Measurements from ENCODE around the gene COMMD9.
"Not testable (repeated sequence)": the region's sequence is repeated elsewhere in the genome, so short reads cannot be mapped to it uniquely, and the experiment has no call there.

COMMD9 gene

DNA sequence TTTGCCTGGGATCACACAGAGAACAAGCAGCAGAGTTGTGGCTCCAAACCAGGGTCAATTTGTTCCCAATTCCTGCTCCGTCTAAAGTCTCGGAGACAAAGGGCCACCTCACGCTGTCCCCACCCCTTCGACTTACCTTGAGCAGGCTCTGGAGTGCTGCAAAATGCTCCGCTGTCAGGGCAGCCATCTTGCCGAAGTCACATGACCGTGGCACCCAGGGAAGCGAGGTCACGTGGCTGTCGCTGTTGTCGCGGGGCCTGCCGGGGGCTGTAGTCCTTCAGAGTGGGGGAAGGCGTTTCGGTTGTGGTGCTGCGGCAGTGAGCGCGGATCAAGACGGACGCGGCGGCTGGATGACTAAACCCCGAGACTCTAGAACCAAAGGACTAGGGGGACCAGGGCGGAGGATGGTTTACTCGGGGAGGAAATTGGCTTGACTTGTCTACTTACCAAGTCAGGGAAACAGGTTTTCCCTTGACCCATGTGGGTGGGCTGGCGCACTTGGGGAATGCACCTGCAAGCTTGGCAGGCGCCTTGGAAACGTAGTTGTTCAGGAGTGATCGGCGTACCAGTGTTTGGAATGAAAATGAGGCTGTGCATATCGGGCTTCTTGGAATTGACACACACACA, at the start of gene COMMD9:
Gene COMMD9, minus strand, starts transcription at position 199 of the 627 bp plus-strand sequence. Its CDS starts 12 bp downstream, at position 187.
- DNase-seq (ENCODE audit: low spot score), result peak; percentile 90
- TF ChIP-seq, protein P1, sequence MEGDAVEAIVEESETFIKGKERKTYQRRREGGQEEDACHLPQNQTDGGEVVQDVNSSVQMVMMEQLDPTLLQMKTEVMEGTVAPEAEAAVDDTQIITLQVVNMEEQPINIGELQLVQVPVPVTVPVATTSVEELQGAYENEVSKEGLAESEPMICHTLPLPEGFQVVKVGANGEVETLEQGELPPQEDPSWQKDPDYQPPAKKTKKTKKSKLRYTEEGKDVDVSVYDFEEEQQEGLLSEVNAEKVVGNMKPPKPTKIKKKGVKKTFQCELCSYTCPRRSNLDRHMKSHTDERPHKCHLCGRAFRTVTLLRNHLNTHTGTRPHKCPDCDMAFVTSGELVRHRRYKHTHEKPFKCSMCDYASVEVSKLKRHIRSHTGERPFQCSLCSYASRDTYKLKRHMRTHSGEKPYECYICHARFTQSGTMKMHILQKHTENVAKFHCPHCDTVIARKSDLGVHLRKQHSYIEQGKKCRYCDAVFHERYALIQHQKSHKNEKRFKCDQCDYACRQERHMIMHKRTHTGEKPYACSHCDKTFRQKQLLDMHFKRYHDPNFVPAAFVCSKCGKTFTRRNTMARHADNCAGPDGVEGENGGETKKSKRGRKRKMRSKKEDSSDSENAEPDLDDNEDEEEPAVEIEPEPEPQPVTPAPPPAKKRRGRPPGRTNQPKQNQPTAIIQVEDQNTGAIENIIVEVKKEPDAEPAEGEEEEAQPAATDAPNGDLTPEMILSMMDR (IDR thresholded peaks at IDR 0.05; ENCODE audit: extremely low read depth, insufficient read depth, missing control alignments), result no peak
- in situ Hi-C loops (cut with MboI; ENCODE audit: low pct_unique_long_range_greater_than_20kb, low sequenced_read_pairs, unreplicated experiment), result no loop called here

DNA sequence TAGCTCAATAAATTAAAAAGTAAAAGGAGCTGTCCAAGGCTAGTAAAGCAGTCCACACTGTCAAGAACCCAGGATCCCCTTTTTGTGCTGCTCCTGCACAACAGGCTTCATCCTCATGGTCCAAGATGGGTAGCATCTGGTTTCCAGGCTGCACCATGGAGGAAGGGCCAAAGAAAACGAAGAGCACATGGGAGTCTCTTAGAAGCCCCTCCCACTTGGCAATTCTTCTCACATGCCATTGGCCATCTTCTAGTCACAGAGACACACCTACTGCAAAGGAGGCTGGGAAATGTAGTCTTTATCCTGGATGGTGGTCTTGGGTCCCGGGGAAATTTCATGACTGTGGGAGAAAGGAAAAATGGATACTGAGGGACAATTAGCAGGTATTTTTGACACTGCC, 44.7 kb upstream of the COMMD9 start:
- DNase-seq (ENCODE audit: low spot score), result no peak
- TF ChIP-seq, protein P1 (IDR thresholded peaks at IDR 0.05; ENCODE audit: extremely low read depth, insufficient read depth, missing control alignments), result no peak
- in situ Hi-C loops (cut with MboI; ENCODE audit: low pct_unique_long_range_greater_than_20kb, low sequenced_read_pairs, unreplicated experiment), result no loop called here

GRCh38 chr11:36333468-36333867, 44.2 kb upstream of the COMMD9 start:
- DNase-seq (ENCODE audit: low spot score), result no peak
- in situ Hi-C loops (cut with MboI; ENCODE audit: low pct_unique_long_range_greater_than_20kb, low sequenced_read_pairs, unreplicated experiment), result no loop called here
- TF ChIP-seq, protein P1 (IDR thresholded peaks at IDR 0.05; ENCODE audit: extremely low read depth, insufficient read depth, missing control alignments), result no peak

- in situ Hi-C loops (cut with MboI; ENCODE audit: low pct_unique_long_range_greater_than_20kb, low sequenced_read_pairs, unreplicated experiment), result no loop called here
- TF ChIP-seq, protein P1 (IDR thresholded peaks at IDR 0.05; ENCODE audit: extremely low read depth, insufficient read depth, missing control alignments), result no peak
- DNase-seq (ENCODE audit: low spot score), result no peak
These were observed 41.2 kb upstream of the COMMD9 start for GRCh38 chr11:36330411-36330810.

DNA sequence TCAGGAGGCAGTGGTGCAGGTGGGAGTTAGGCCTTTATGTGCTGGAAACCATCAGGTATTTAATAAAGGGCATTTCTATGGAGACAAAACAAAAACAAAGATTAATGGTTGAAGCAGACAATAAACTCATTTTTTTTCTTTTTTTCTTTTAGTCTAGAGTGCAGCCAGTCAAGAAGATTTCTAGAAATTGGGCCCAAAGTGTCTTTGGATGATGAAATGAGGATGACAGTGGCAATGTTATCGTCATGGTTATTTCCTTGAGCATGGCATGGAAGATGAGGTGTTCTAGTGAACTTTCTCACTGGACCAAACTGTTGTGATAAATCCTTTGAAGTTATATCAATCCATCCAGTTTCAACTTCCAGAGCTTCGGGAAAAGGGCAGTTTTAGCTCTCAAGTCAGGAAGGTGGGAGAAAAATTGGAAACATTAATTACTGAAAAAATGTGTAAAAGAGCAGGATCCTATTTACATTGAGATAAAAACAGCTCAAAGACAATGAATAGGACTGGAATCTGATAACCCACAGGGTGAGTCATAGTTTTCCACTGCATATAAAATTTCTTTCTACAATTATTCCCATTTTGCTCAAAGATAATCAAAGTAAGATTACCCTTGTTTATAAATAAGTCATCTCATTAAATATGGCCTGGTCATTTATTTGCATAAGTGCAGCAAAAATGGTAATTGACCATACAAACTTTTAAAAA, 39.9 kb upstream of the COMMD9 start:
- TF ChIP-seq, protein P1 (IDR thresholded peaks at IDR 0.05; ENCODE audit: extremely low read depth, insufficient read depth, missing control alignments), result no peak
- in situ Hi-C loops (cut with MboI; ENCODE audit: low pct_unique_long_range_greater_than_20kb, low sequenced_read_pairs, unreplicated experiment), result no loop called here
- DNase-seq (ENCODE audit: low spot score), result no peak

DNA sequence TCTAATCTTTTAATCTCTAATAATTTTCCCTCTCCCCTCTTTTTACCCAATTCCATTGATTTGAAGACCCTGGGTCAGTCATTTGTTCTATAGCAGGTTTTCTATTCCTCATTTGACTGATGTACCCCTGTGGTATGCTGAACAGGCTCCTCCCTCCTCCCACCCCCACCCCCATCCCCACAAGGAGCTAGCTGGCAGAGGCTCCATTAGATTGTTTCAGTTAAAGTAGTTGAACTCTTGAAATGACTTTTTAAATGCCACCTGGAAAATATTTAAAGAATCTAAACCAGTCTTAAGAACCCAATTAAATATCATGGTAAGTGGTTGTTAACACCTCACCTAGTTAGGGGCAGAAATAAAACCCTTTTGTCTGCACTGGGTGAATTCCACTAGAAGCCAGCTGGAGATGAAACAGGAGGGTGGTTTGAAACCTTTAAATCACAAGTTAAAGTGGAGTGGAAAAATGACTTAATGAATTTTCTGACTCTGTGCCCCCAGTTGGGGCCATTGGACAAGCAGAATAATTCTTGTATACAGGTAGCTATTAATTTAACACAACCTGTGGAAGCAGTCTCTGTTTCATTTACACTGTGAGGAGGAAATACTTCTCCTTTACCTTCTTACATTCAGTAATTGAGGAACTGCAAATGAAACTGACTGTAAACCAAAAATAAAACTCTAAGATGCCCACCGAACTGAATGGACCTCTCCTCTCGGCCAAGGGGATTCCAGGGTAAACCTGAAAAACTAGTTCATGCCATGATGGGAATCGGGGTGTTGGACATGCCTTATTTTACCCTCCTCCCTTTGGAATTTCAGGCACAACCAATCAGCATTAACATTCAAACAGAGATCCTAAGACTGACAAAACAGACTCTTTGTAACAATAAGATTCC, 37.5 kb upstream of the COMMD9 start:
- in situ Hi-C loops (cut with MboI; ENCODE audit: low pct_unique_long_range_greater_than_20kb, low sequenced_read_pairs, unreplicated experiment), result no loop called here
- TF ChIP-seq, protein P1 (IDR thresholded peaks at IDR 0.05; ENCODE audit: extremely low read depth, insufficient read depth, missing control alignments), result no peak
- no peak for DNase-seq (ENCODE audit: low spot score)

DNA sequence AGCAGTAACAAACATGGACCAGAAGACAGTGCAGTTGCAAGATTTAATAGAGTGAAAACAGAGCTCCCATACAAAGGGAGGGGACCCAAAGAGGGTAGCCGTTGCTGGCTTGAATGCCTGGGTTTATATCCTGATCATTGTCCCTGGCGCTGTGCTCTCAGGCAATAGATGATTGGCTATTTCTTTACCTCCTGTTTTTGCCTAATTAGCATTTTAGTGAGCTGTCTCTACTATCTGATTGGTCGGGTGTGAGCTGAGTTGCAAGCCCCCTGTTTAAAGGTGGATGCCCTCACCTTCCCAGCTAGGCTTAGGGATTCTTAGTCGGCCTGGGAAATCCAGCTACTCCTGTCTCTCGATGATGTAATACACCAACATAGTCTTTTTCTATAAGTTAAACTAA, 36.2 kb upstream of the COMMD9 start:
- DNase-seq (ENCODE audit: low spot score); in situ Hi-C loops (cut with MboI; ENCODE audit: low pct_unique_long_range_greater_than_20kb, low sequenced_read_pairs, unreplicated experiment): not testable (repeated sequence)

DNA sequence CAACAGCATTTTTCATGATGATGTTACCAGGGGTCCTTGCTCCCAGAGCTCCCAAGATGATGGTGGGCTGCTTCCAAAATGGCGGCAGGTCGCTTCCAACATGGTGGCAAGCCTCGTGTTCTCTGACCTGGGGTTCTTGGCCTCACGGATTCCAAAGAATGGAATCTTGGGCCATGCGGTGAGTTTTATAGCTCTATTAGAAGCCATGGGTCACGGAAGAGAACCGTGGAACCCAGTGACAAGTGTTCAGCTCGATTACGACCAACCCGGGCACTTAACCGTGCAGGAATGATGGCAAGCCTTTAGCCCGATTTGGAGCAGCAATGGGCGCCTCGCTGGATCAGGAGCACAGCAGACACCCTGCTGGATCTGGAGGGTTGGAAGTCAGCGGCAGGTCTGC, 35.7 kb upstream of the COMMD9 start:
- DNase-seq (ENCODE audit: low spot score); in situ Hi-C loops (cut with MboI; ENCODE audit: low pct_unique_long_range_greater_than_20kb, low sequenced_read_pairs, unreplicated experiment): not testable (repeated sequence)
